ENCODE results near the gene NRG3. TPM values are rescaled to one million over a fixed set of nuclear protein-coding genes. Genes with fewer than 3 reads are reported as not detected.

NRG3 gene
- total RNA-seq, 1 experiment from 2014 or later: not detected

- POLR2A ChIA-PET: no interaction called here
- Histone ChIP-seq H3K4me2 (ENCODE audit: low read length) (no peak overlapping the region), H3K4me3 (replicated peaks in 1 of 2; ENCODE audit: low read depth in 1 of 2, low read length in 2 of 2) (no peak overlapping the region), H3K27me3 (ENCODE audit: insufficient read depth, low read length) (no peaks in the 10 kb centered on the region), H2AFZ (ENCODE audit: low read depth, low read length, poor library complexity, severe bottlenecking) (no peak overlapping the region), H3K4me1 (ENCODE audit: control insufficient read depth in 1 of 2, insufficient read depth in 2 of 2, low read length in 2 of 2) (no peaks in the 10 kb centered on the region), H3K27ac (ENCODE audit: low read depth, low read length) (no peak overlapping the region), H4K20me1 (ENCODE audit: insufficient read depth) (no peaks in the 10 kb centered on the region), H3K79me2 (ENCODE audit: insufficient read depth, low read length) (no peaks in the 10 kb centered on the region), H3K9me3 (ENCODE audit: control insufficient read depth in 1 of 2, insufficient read depth in 1 of 2, low read depth in 1 of 2, low read length in 2 of 2) (peaks cover 3 to 15% of the 10 kb centered on the region in 2 experiments; a peak in 2 of 4 replicates), H3K36me3 (ENCODE audit: control insufficient read depth in 1 of 2, insufficient read depth in 2 of 2, low read length in 2 of 2) (no peaks in the 10 kb centered on the region), H3K9me2 (ENCODE audit: insufficient read depth) (no peaks in the 10 kb centered on the region), H3K9ac (ENCODE audit: low read length) (no peak overlapping the region)
- BruUV-seq (replicated peaks): no TSS peak
- RAD21 ChIA-PET (ENCODE audit: low non-redundant PET in 1 of 2, low total read pairs in 2 of 2, uncharacterized antibody in 2 of 2, unreplicated experiment in 2 of 2): no interaction called here
- ATAC-seq (no peak), DNase-seq (ENCODE audit: low read depth, low spot score) (no peak)
- intact Hi-C loops (cut with micrococcal nuclease): no loop called here
- TF ChIP-seq SIN3A (IDR thresholded peaks at IDR 0.05; ENCODE audit: low read depth): no peak
- TF ChIP-seq CTCF (IDR thresholded peaks at IDR 0.05 in 2 of 3, conservative IDR thresholded peaks at IDR 0.05 in 1 of 3; ENCODE audit: borderline replicate concordance in 1 of 3, insufficient read depth in 1 of 3, low read depth in 2 of 3, low read length in 2 of 3): no peak
- no peak for TF ChIP-seq POLR2AphosphoS5 (IDR thresholded peaks at IDR 0.05; ENCODE audit: low read depth, low read length)
- TF ChIP-seq EGR1 (IDR thresholded peaks at IDR 0.05; ENCODE audit: low read depth): no peak
- no peak for TF ChIP-seq REST (IDR thresholded peaks at IDR 0.05; ENCODE audit: low read depth)
- no peak for TF ChIP-seq YY1 (IDR thresholded peaks at IDR 0.05; ENCODE audit: extremely low read depth, insufficient replicate concordance, low read depth, low read length)
- TF ChIP-seq TCF7L2 (IDR thresholded peaks at IDR 0.05; ENCODE audit: borderline replicate concordance, extremely low read depth, insufficient read depth, insufficient read length): no peak
- TF ChIP-seq POLR2A (IDR thresholded peaks at IDR 0.05; ENCODE audit: borderline replicate concordance, extremely low read depth, insufficient read depth, insufficient read length): no peak
- TF ChIP-seq RAD21 (IDR thresholded peaks at IDR 0.05; ENCODE audit: low read depth): no peak
- TF ChIP-seq ELF1 (IDR thresholded peaks at IDR 0.05; ENCODE audit: borderline replicate concordance, low read depth): no peak
- no peak for TF ChIP-seq EZH2phosphoT487 (IDR thresholded peaks at IDR 0.05; ENCODE audit: borderline replicate concordance)
- TF ChIP-seq CBX3 (IDR thresholded peaks at IDR 0.05; ENCODE audit: low read depth): no peak
- no peak for TF ChIP-seq SRF (IDR thresholded peaks at IDR 0.05; ENCODE audit: low read depth)
- no peak for TF ChIP-seq ZNF274 (IDR thresholded peaks at IDR 0.05; ENCODE audit: low read depth, low read length)
- no peak for TF ChIP-seq MAX (IDR thresholded peaks at IDR 0.05)
- no peak for TF ChIP-seq ZFX (IDR thresholded peaks at IDR 0.05)
- TF ChIP-seq ZBTB33 (IDR thresholded peaks at IDR 0.05; ENCODE audit: extremely low read depth, insufficient replicate concordance, low read length): no peak
- TF ChIP-seq CEBPB (IDR thresholded peaks at IDR 0.05; ENCODE audit: low read depth): no peak
- CTCF ChIA-PET: no interaction called here
Observed at GRCh38 chr10:82932451-82932850, 1057.5 kb downstream of the NRG3 start.
